ENCODE results near the gene ATOX1. TPM values are rescaled to one million over a fixed set of nuclear protein-coding genes. Genes with fewer than 3 reads are reported as not detected.
A peak's percentile ranks its signal among the peaks of the same experiment; 100 is the strongest.

Gene ATOX1
- total and polyA plus RNA-seq, 9 of the 15 experiments (the other 6 are each of a cell fraction or from before 2014, with no cell fraction given): 59.2 to 318 (median 86.2) TPM

- no peak for TF ChIP-seq ESRRA (IDR thresholded peaks at IDR 0.05; ENCODE audit: borderline replicate concordance, low read depth)
- TF ChIP-seq EZH2 (IDR thresholded peaks at IDR 0.05; ENCODE audit: borderline replicate concordance, low read depth, low read length): no peak
- no peak for TF ChIP-seq ZNF384 (IDR thresholded peaks at IDR 0.05; ENCODE audit: low read depth, low read length)
- no peak for TF ChIP-seq CHD4 (IDR thresholded peaks at IDR 0.05; ENCODE audit: insufficient read depth, insufficient replicate concordance, low read depth, low read length, poor library complexity, severe bottlenecking)
- TF ChIP-seq TCFL5 (CRISPR knock-in tag; conservative IDR thresholded peaks at IDR 0.05): no peak
- TF ChIP-seq CTCF (IDR thresholded peaks at IDR 0.05 in 2 of 3, conservative IDR thresholded peaks at IDR 0.05 in 1 of 3; ENCODE audit: insufficient read depth in 2 of 3, low read depth in 1 of 3, low read length in 3 of 3): peak; percentile 47 to 73 (median 61)
- no peak for TF ChIP-seq NBN (IDR thresholded peaks at IDR 0.05; ENCODE audit: low read depth)
- no peak for TF ChIP-seq ZNF75A (CRISPR knock-in tag; IDR thresholded peaks at IDR 0.05)
- TF ChIP-seq TEAD1 (CRISPR knock-in tag; IDR thresholded peaks at IDR 0.05): no peak
- TF ChIP-seq, protein P1, sequence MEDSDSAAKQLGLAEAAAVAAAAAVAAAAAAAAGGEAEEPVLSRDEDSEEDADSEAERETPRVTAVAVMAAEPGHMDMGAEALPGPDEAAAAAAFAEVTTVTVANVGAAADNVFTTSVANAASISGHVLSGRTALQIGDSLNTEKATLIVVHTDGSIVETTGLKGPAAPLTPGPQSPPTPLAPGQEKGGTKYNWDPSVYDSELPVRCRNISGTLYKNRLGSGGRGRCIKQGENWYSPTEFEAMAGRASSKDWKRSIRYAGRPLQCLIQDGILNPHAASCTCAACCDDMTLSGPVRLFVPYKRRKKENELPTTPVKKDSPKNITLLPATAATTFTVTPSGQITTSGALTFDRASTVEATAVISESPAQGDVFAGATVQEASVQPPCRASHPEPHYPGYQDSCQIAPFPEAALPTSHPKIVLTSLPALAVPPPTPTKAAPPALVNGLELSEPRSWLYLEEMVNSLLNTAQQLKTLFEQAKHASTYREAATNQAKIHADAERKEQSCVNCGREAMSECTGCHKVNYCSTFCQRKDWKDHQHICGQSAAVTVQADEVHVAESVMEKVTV (CRISPR knock-in tag; IDR thresholded peaks at IDR 0.05): peak; percentile 41; the same call in 1 of the 2 replicates
- no peak for TF ChIP-seq ZNF212 (CRISPR knock-in tag; IDR thresholded peaks at IDR 0.05)
- peak; percentile 19; the same call in 1 of the 2 replicates for TF ChIP-seq STAG1 (CRISPR knock-in tag; IDR thresholded peaks at IDR 0.05; ENCODE audit: borderline replicate concordance)
- TF ChIP-seq RNF219 (CRISPR knock-in tag; IDR thresholded peaks at IDR 0.05): no peak
- TF ChIP-seq REST (IDR thresholded peaks at IDR 0.05; ENCODE audit: borderline replicate concordance): peak; percentile 52
- TF ChIP-seq REST (CRISPR knock-in tag; IDR thresholded peaks at IDR 0.05; ENCODE audit: low read depth): no peak
These were observed 15.5 kb downstream of the ATOX1 start (continued) for GRCh38 chr5:151742870-151743294.
